Mucosa of descending colon (tissue), 3 donors: ENCODE measurements around the gene STIMATE. TPM values are rescaled to one million over a fixed set of nuclear protein-coding genes. Genes with fewer than 3 reads are reported as not detected.
A peak's percentile ranks its signal among the peaks of the same experiment; 100 is the strongest.

ENCODE experiments used
- ATAC-seq: fragments of 200-7000 bp; cut with Tn5 transposase; one replicate; pipeline ENCODE4 v1.9.1; 2020; ENCODE audit warnings: mild to moderate bottlenecking, moderate library complexity
- DNase-seq, 3 donors: peaks; one replicate each; pipeline ENCODE4 v3.0.0-alpha.2; 2020
- H3K36me3 ChIP-seq: fragments of 200-600 bp; one replicate; pipeline ENCODE4 v1.8.0; 2021; ENCODE audit warnings: low read depth, mild to moderate bottlenecking
- H3K4me1 ChIP-seq: fragments of 200-600 bp; one replicate; pipeline ENCODE4 v1.8.0; 2021; ENCODE audit warnings: low read depth, mild to moderate bottlenecking
- H3K4me3 ChIP-seq: fragments of 200-600 bp; one replicate; pipeline ENCODE4 v1.8.0; 2021; ENCODE audit warnings: mild to moderate bottlenecking
- H3K9me3 ChIP-seq: fragments of 200-600 bp; one replicate; pipeline ENCODE4 v1.8.0; 2021; ENCODE audit warnings: mild to moderate bottlenecking
- intact Hi-C, 2 donors: fragments of 100-400 bp; cut with DNase I in 1 of 2; cut with micrococcal nuclease in 1 of 2; formaldehyde crosslinking; loops; one replicate each; pipeline versions ENCODE4 v1.11.0 to v1.11.1; 2022; cut with DNase I, micrococcal nuclease
- total RNA-seq, 3 donors: library from RNA; stranded (reverse); fragmentation: NEBNext Ultra II Directional in 2 of 3; extraction: Animal tissue kit (Norgen Biotek cat#: 25700) in 2 of 3; gene quantifications; one replicate each; pipeline versions ENCODE4 v1.2.1 to v1.2.4, GENCODE V29; 2021 to 2023
- TF ChIP-seq, protein P1 (sequence below): fragments of 200-600 bp; IDR thresholded peaks from one replicate; pipeline ENCODE4 v1.8.0; 2022; ENCODE audit warnings: antibody characterized with exemption, mild to moderate bottlenecking
- donor health status: DM: no; HTN: no; CAD: no; lungs with moderate emphysema.
- donor health status: DM: no; HTN: no; CAD: no.
- donor health status: DM: no; HTN: yes; CAD: no.

Gene STIMATE
- total RNA-seq, 3 donors from 2014 or later = 9.3 to 14.8 (median 11.1) TPM

DNA sequence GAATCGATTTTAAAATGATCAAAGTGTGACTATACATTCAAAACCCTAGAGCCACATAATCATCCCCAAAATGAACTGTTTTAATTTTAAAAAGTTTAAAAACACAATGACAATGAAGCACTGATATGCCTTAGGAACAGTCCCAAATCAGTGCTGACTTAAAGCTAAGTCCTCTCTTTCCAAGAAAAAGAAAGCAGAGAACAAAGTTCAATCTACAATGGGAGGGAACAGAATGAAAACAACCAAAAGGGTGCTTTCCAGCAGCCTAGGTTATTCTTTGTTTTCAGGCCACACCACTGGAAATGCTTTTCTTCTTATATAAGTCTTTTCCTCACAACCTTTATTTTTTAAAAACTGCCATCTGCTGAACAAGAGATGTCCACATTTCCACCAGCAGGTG lies 7.2 kb upstream of the STIMATE start:
- Histone ChIP-seq H3K9me3 (no peaks in the 10 kb centered on the region), H3K4me1 (no peaks in the 10 kb centered on the region), H3K4me3 (no peak overlapping the region), H3K36me3 (no peaks in the 10 kb centered on the region)
- intact Hi-C loops = no loop called here
- ATAC-seq (no peak), DNase-seq (no peak)
- TF ChIP-seq, protein P1, sequence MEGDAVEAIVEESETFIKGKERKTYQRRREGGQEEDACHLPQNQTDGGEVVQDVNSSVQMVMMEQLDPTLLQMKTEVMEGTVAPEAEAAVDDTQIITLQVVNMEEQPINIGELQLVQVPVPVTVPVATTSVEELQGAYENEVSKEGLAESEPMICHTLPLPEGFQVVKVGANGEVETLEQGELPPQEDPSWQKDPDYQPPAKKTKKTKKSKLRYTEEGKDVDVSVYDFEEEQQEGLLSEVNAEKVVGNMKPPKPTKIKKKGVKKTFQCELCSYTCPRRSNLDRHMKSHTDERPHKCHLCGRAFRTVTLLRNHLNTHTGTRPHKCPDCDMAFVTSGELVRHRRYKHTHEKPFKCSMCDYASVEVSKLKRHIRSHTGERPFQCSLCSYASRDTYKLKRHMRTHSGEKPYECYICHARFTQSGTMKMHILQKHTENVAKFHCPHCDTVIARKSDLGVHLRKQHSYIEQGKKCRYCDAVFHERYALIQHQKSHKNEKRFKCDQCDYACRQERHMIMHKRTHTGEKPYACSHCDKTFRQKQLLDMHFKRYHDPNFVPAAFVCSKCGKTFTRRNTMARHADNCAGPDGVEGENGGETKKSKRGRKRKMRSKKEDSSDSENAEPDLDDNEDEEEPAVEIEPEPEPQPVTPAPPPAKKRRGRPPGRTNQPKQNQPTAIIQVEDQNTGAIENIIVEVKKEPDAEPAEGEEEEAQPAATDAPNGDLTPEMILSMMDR = no peak

DNA sequence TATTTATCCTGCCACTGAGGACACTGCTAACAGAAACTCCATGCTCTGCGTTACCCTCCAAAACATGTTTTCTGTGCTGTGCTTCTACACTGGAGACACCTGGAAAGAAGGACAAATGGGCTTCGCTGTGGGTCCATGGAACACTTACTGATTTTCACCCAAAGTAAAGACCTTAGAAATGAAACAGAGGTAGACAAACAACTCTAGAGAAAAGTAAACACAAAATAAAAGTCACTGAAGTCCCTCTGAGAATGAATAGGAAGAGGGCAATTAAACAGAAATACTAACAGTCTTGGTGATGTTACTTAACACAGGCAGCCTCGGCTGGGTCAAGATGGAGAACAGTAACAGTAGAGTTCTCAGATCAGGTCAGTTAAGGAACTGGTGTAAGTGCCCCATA lies 6.7 kb upstream of the STIMATE start:
- H3K4me1 ChIP-seq = no peaks in the 10 kb centered on the region
- no peaks in the 10 kb centered on the region for H3K9me3 ChIP-seq
- ATAC-seq (no peak), DNase-seq (no peak)
- no peaks in the 10 kb centered on the region for H3K36me3 ChIP-seq
- intact Hi-C loops = no loop called here
- TF ChIP-seq, protein P1 = no peak
- no peak overlapping the region for H3K4me3 ChIP-seq

DNA sequence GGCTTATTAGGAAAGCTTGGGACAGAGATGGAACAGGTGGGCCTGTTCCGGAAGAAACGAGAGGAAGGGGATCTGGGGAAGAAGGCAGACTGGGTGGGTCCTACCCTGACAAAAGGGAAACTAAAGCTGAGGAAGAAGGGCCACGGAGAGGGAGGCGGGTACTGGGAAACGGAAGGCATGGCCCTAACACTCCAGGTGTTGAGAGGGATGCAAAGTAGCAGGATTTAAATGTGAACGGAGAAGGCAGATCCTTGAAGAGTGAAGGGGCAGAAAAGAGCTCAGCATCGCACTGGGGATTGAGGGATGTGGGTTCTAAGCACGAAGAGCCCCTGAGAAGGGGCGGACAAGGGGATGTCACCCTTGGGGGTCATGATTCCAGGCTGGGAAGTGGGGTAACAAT lies 735 bp downstream of the STIMATE start:
- Histone ChIP-seq H3K4me1 (peaks cover 4% of the 10 kb centered on the region), H3K4me3 (peak overlapping the region; percentile 58), H3K9me3 (no peaks in the 10 kb centered on the region), H3K36me3 (no peaks in the 10 kb centered on the region)
- TF ChIP-seq, protein P1 = no peak
- intact Hi-C loops = no loop called here
- ATAC-seq (peak; percentile 26), DNase-seq (peak in 1 of 3 donors; percentile 8)

DNA sequence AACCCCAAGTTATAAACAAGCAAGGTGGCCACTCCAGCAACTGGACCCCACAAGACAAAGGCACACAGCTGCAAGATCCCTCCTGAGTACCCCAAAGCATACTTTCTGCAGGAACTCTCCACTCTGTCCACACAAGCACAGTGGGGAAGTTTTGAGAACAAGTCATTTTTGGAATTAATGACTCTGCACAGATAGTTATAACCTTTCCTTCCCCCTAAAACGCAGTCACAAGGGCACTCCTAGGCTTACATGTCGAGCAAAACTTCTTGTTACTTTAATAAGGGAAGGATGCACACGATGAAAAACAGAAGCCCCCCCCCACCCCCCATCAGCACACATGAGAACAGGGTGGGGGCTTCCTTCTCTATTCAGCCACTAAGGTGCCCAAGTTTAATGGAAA lies 1.2 kb downstream of the STIMATE start:
- no peak overlapping the region for H3K4me3 ChIP-seq
- intact Hi-C loops = no loop called here
- DNase-seq (no peak), ATAC-seq (no peak)
- peaks cover 4% of the 10 kb centered on the region for H3K4me1 ChIP-seq
- TF ChIP-seq, protein P1 = no peak
- H3K9me3 ChIP-seq = no peaks in the 10 kb centered on the region
- H3K36me3 ChIP-seq = no peaks in the 10 kb centered on the region

DNA sequence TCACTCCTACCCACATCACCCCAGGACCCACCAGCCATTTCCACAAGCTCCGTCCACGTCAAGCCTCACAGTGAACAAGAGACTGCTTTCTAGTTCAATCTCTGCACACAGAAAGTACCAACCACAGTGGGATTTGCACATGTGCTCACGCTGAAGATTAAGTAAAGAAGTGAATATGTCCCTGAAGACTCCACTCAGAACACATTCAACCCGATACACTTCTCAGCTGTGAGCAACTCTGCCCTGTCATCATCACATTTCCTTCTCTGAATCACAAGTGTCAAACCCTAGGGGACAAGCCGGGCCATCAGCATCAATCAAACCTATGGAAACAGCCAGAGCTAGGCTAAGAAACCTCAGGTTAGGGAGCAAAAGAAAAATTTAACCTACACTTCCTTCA lies 1.9 kb downstream of the STIMATE start:
- TF ChIP-seq, protein P1 = no peak
- H3K9me3 ChIP-seq = no peaks in the 10 kb centered on the region
- DNase-seq = no peak
- ATAC-seq = no peak
- peaks cover 4% of the 10 kb centered on the region for H3K4me1 ChIP-seq
- intact Hi-C loops = no loop called here
- no peaks in the 10 kb centered on the region for H3K36me3 ChIP-seq
- no peak overlapping the region for H3K4me3 ChIP-seq

DNA sequence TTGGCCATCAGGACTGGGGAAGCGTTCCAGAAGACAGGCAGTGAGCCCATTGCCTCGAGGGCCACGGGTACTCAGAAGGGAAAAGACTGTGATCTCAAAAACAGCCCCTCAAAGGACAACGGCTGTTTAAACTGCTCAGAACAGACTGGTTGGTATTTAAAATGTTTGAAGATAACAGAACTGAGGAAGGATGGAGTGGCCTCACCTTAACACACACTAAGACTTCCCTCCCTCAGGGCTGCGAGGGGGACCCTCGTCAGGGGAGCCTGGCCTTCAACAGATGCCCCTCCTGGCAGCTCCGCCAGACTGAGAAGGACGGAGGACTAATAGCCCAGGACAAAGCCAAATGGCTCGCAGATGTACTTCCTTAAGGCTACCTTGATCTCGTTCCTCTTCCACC lies 2.6 kb downstream of the STIMATE start:
- Histone ChIP-seq H3K36me3 (no peaks in the 10 kb centered on the region), H3K9me3 (no peaks in the 10 kb centered on the region), H3K4me1 (peaks cover 4% of the 10 kb centered on the region), H3K4me3 (no peak overlapping the region)
- DNase-seq (no peak), ATAC-seq (no peak)
- TF ChIP-seq, protein P1 = no peak
- intact Hi-C loops = no loop called here
